Measurements from ENCODE around the gene ATXN1.

- TF ChIP-seq CTCF (IDR thresholded peaks at IDR 0.05) (no peak), POLR2A (IDR thresholded peaks at IDR 0.05) (no peak)
Measured at GRCh38 chr6:16388488-16388887, 372.8 kb downstream of the ATXN1 start.

Data from lower leg skin (tissue), 3 donors.